GM19395 (cell line): ENCODE measurements around the gene TBXA2R.

Source experiments
- ATAC-seq: cut with Tn5 transposase; IDR thresholded peaks from one replicate; pipeline ENCODE4 v1.9.1; 2021; ENCODE audit warnings: mild to moderate bottlenecking, moderate library complexity; ENCODE audit not compliant: unreplicated experiment

TBXA2R gene

GRCh38 chr19:3620817-3621547 is 14.3 kb upstream of the TBXA2R start:
- no peak for ATAC-seq

- no peak for ATAC-seq
These were observed 13.6 kb upstream of the TBXA2R start for GRCh38 chr19:3620145-3620816.

- no peak for ATAC-seq
These were observed 12.9 kb upstream of the TBXA2R start for GRCh38 chr19:3619631-3620012.

GRCh38 chr19:3618811-3619630 is 12.3 kb upstream of the TBXA2R start:
- no peak for ATAC-seq

GRCh38 chr19:3618144-3618810 is 11.6 kb upstream of the TBXA2R start:
- ATAC-seq, result no peak

GRCh38 chr19:3617463-3617862 is 10.8 kb upstream of the TBXA2R start:
- no peak for ATAC-seq

- no peak for ATAC-seq
These were observed 9.0 kb upstream of the TBXA2R start for GRCh38 chr19:3615524-3616135.

GRCh38 chr19:3614858-3615505 is 8.3 kb upstream of the TBXA2R start:
- no peak for ATAC-seq

- ATAC-seq, result no peak
These were observed 7.4 kb upstream of the TBXA2R start for GRCh38 chr19:3613818-3614661.

- ATAC-seq, result no peak
These were observed 6.4 kb upstream of the TBXA2R start for GRCh38 chr19:3612901-3613741.

- no peak for ATAC-seq
These were observed 5.7 kb upstream of the TBXA2R start for GRCh38 chr19:3612330-3612729.

GRCh38 chr19:3611841-3612240 is 5.2 kb upstream of the TBXA2R start:
- ATAC-seq, result no peak

- no peak for ATAC-seq
These were observed 4.4 kb upstream of the TBXA2R start for GRCh38 chr19:3610745-3611717.

GRCh38 chr19:3609779-3610719 is 3.4 kb upstream of the TBXA2R start:
- ATAC-seq, result no peak

- ATAC-seq, result no peak
These were observed 2.2 kb upstream of the TBXA2R start for GRCh38 chr19:3608750-3609322.

GRCh38 chr19:3608079-3608641 is 1.5 kb upstream of the TBXA2R start:
- ATAC-seq, result no peak
